ENCODE data around the gene CRYL1. TPM values are rescaled to one million over a fixed set of nuclear protein-coding genes. Genes with fewer than 3 reads are reported as not detected.

The CRYL1 gene
- total and polyA plus RNA-seq, 2 of the 4 experiments (the other 2 are of a cell fraction): 11.7 to 16.4 TPM

DNA sequence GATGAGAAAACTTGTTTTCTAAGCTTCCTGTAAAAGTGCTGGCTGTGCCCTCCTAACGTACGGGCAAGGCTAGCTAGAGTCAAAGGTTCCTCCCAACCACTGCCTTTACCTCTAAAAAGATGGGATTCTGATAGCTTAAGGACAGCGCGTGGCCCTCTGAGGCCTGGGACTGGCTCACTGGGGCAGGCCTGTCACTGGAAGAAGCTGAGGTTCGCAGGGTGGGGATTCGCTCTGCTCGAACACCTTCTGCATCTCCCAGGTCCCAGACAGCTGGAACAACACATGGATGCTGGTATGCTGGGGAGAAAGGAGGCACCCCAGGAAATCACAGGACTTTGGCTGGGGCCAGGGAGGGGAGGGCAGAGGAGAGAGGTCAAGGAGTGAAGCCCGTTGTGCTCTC, 53.1 kb downstream of the CRYL1 start:
- Histone ChIP-seq H3K9ac (ENCODE audit: low read depth, low read length) (no peak overlapping the region), H3K4me2 (ENCODE audit: low read depth, low read length) (no peak overlapping the region), H3K9me3 (ENCODE audit: control insufficient read depth, insufficient read depth, low read length) (no peaks in the 10 kb centered on the region), H2BK20ac (ENCODE audit: low read depth, low read length) (0 out of 2 replicates have a peak overlapping the region, but pooled peaks have one; percentile 69), H3K23ac (ENCODE audit: low read depth, low read length) (no peak overlapping the region), H2BK5ac (ENCODE audit: low read depth, low read length, poor library complexity, severe bottlenecking) (no peak overlapping the region), H3K79me1 (ENCODE audit: low read depth in 1 of 2, low read length in 2 of 2) (no peaks in the 10 kb centered on the region), H3K18ac (ENCODE audit: low read depth, low read length) (no peak overlapping the region; the same call in 1 of the 2 replicates), H3K27me3 (ENCODE audit: control insufficient read depth, insufficient read depth, low read length) (no peaks in the 10 kb centered on the region), H4K5ac (ENCODE audit: low read depth, low read length) (no peak overlapping the region), H4K20me1 (ENCODE audit: insufficient read depth, low read length) (no peaks in the 10 kb centered on the region), H3K4me3 (ENCODE audit: insufficient read depth, low read depth, low read length) (no peak overlapping the region), H3K56ac (ENCODE audit: extremely low read depth, insufficient read depth, low read length) (no peak overlapping the region), H3K4me1 (ENCODE audit: control insufficient read depth, insufficient read depth, low read length) (peaks cover 2% of the 10 kb centered on the region; the same call in 1 of the 2 replicates), H2AK5ac (ENCODE audit: low read depth, low read length) (peak overlapping the region; percentile 9; the same call in 1 of the 2 replicates), H3K14ac (replicated peaks; ENCODE audit: low read depth, low read length) (no peak overlapping the region), H2BK15ac (ENCODE audit: low read depth, low read length) (no peak overlapping the region), H3K27ac (ENCODE audit: insufficient read depth, low read length) (no peak overlapping the region), H3K4ac (ENCODE audit: low read depth, low read length) (peak overlapping the region; percentile 69), H2AK9ac (replicated peaks; ENCODE audit: low read depth, low read length, poor library complexity) (peak overlapping the region; percentile 30), H2BK120ac (ENCODE audit: low read depth, low read length) (peak overlapping the region; percentile 43; the same call in 1 of the 2 replicates), H3K36me3 (ENCODE audit: control insufficient read depth, insufficient read depth, low read length) (no peaks in the 10 kb centered on the region), H4K91ac (ENCODE audit: insufficient read depth, low read depth, low read length) (0 out of 2 replicates have a peak overlapping the region, but pooled peaks have one; percentile 21), H2AFZ (replicated peaks; ENCODE audit: low read length, poor library complexity) (peak overlapping the region; percentile 63), H4K8ac (ENCODE audit: low read depth in 2 of 2, low read length in 2 of 2) (no peak overlapping the region), H3K9me1 (ENCODE audit: insufficient read depth, low read length) (no peaks in the 10 kb centered on the region)
- ChIA-PET POLR2A (ENCODE audit: unreplicated experiment) (interaction anchor here (0.5 kb wide), 1 partner anchor 18 kb away, joined by 3 read pairs; no protein-coding TSS in a partner anchor), CTCF (interaction anchor here (1.1 to 1.7 kb wide), 3 partner anchors 20 to 278 kb away, joined by 3 to 5 read pairs (median 4); no protein-coding TSS in a partner anchor)
- dilution Hi-C loops (cut with HindIII; ENCODE audit: low sequenced_read_pairs, unreplicated experiment): no loop called here
- WGBS, 2 experiments (ENCODE audit: extremely low coverage in 2 of 2, insufficient read length in 1 of 2): 57% methylated on average over 1 of the region's 8 CpGs; no CpG with 5 or more reads in 1 of the 2 experiments
- in situ Hi-C loops (cut with MboI; ENCODE audit: low sequenced_read_pairs): no loop called here
- DNase-seq (no peak), ATAC-seq (ENCODE audit: low read depth) (no peak)
- TF ChIP-seq MXI1 (IDR thresholded peaks at IDR 0.05; ENCODE audit: borderline replicate concordance, low read depth, low read length) (no peak), MAFK (IDR thresholded peaks at IDR 0.05; ENCODE audit: low read depth, low read length) (no peak), CHD1 (IDR thresholded peaks at IDR 0.05; ENCODE audit: low read depth, low read length) (no peak), BHLHE40 (IDR thresholded peaks at IDR 0.05; ENCODE audit: low read depth, low read length) (no peak), RFX5 (IDR thresholded peaks at IDR 0.05; ENCODE audit: low read depth, low read length) (no peak), RCOR1 (IDR thresholded peaks at IDR 0.05; ENCODE audit: insufficient replicate concordance, low read length) (no peak), SMC3 (IDR thresholded peaks at IDR 0.05; ENCODE audit: low read depth, low read length) (no peak)
- TF ChIP-seq, protein P1, sequence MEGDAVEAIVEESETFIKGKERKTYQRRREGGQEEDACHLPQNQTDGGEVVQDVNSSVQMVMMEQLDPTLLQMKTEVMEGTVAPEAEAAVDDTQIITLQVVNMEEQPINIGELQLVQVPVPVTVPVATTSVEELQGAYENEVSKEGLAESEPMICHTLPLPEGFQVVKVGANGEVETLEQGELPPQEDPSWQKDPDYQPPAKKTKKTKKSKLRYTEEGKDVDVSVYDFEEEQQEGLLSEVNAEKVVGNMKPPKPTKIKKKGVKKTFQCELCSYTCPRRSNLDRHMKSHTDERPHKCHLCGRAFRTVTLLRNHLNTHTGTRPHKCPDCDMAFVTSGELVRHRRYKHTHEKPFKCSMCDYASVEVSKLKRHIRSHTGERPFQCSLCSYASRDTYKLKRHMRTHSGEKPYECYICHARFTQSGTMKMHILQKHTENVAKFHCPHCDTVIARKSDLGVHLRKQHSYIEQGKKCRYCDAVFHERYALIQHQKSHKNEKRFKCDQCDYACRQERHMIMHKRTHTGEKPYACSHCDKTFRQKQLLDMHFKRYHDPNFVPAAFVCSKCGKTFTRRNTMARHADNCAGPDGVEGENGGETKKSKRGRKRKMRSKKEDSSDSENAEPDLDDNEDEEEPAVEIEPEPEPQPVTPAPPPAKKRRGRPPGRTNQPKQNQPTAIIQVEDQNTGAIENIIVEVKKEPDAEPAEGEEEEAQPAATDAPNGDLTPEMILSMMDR (conservative IDR thresholded peaks at IDR 0.05; ENCODE audit: low read depth, low read length): no peak
- BruUV-seq (replicated peaks): no TSS peak
- intact Hi-C loops (cut with micrococcal nuclease): no loop called here
